GM13976 (cell line): ENCODE results near the gene SMIM24.
"Not testable (repeated sequence)": the region's sequence is repeated elsewhere in the genome, so short reads cannot be mapped to it uniquely, and the experiment has no call there.

Experiments
- DNase-seq: peaks from one replicate; pipeline ENCODE4 v3.0.0; 2012; ENCODE audit warnings: low spot score
- CTCF ChIP-seq: IDR thresholded peaks from 2 replicates; pipeline ENCODE4 v1.5.1; 2012; ENCODE audit warnings: borderline replicate concordance, mild to moderate bottlenecking; ENCODE audit not compliant: insufficient read depth; ENCODE audit errors: extremely low read depth, missing control alignments, control extremely low read depth
- in situ Hi-C: fragments of 300-500 bp; cut with MboI; formaldehyde crosslinking; loops from one replicate; pipeline ENCODE4 v1.12.0; 2022; ENCODE audit warnings: low sequenced_read_pairs, mixed read lengths, inconsistent platforms; ENCODE audit not compliant: unreplicated experiment

The SMIM24 gene

GRCh38 chr19:3431760-3432397 lies 48.4 kb downstream of the SMIM24 start:
- DNase-seq: no peak
- in situ Hi-C loops: loop anchor here (5.0 kb wide), 1 partner anchor 105 kb away; no protein-coding TSS in a partner anchor

GRCh38 chr19:3430366-3430680 lies 50.0 kb downstream of the SMIM24 start:
- not testable (repeated sequence) for DNase-seq
- in situ Hi-C loops: loop anchor here (5.0 kb wide), 1 partner anchor 103 kb away; no protein-coding TSS in a partner anchor

More at GRCh38 chr19:3431760-3432397, 48.4 kb downstream of the SMIM24 start:
- TF ChIP-seq CTCF: no peak

DNA sequence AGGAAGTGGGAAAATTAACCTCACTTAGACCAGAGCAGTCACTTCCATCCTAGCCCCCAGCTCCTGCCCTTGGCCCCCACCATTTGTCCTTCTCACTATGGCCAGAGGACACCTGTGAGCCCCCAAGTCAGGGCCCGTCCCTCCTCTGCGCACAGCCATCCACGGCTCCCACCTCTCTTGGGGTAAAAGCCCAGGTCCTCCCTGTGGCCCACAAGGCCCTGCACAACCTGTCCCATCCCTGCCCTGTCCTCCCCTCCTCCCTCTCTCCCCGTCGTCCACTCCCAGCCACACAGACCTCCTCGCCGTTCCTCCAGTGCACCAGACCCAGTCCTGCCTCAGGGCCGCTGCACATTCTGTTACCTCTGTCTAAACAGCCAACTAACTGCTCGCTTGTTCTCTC lies 53.9 kb downstream of the SMIM24 start:
- in situ Hi-C loops: no loop called here
- no peak for DNase-seq
- TF ChIP-seq CTCF: no peak
